ENCODE data around the gene OBSCN. TPM values are rescaled to one million over a fixed set of nuclear protein-coding genes. Genes with fewer than 3 reads are reported as not detected.

Gene OBSCN
- total RNA-seq, 1 donor from 2014 or later = 5.1 TPM

GRCh38 chr1:228353601-228354371 is 145.9 kb downstream of the OBSCN start:
- Histone ChIP-seq H4K20me1 (ENCODE audit: low read depth) (no peaks in the 10 kb centered on the region), H3K4me2 (no peak overlapping the region), H3K4me1 (no peaks in the 10 kb centered on the region), H2AFZ (replicated peaks) (no peak overlapping the region), H3K27me3 (no peaks in the 10 kb centered on the region), H3F3A (ENCODE audit: low read depth) (no peaks in the 10 kb centered on the region), H3K36me3 (no peaks in the 10 kb centered on the region), H3K9me3 (ENCODE audit: low read depth) (no peaks in the 10 kb centered on the region), H3K9ac (no peak overlapping the region), H3K79me2 (ENCODE audit: low read depth) (no peaks in the 10 kb centered on the region), H3K4me3 (no peak overlapping the region), H3K27ac (no peak overlapping the region)
- no peak for DNase-seq (ENCODE audit: low spot score)
- peaks cover 2% of the 10 kb centered on the region for H3K27me3 Mint-ChIP-seq (ENCODE audit: insufficient read depth, low read depth)
- H3K4me3 Mint-ChIP-seq = no peak overlapping the region
- no peak overlapping the region for H3K27ac Mint-ChIP-seq
- peaks cover 3% of the 10 kb centered on the region for H3K36me3 Mint-ChIP-seq
- TF ChIP-seq EZH2 (IDR thresholded peaks at IDR 0.05) = no peak
- no peak for TF ChIP-seq EZH2phosphoT487 (IDR thresholded peaks at IDR 0.05)
- no peak for TF ChIP-seq CTCF (IDR thresholded peaks at IDR 0.05)
- no peaks in the 10 kb centered on the region for H3K9me3 Mint-ChIP-seq
- H3K4me1 Mint-ChIP-seq = no peaks in the 10 kb centered on the region

GRCh38 chr1:228354390-228355320 is 146.8 kb downstream of the OBSCN start:
- Mint-ChIP-seq H3K27me3 (ENCODE audit: insufficient read depth, low read depth) (peaks cover 3% of the 10 kb centered on the region), H3K4me3 (no peak overlapping the region), H3K36me3 (peaks cover 3% of the 10 kb centered on the region), H3K9me3 (no peaks in the 10 kb centered on the region), H3K27ac (no peak overlapping the region), H3K4me1 (no peaks in the 10 kb centered on the region)
- no peaks in the 10 kb centered on the region for H3K9me3 ChIP-seq (ENCODE audit: low read depth)
- H3K27ac ChIP-seq = no peak overlapping the region
- no peak overlapping the region for H3K9ac ChIP-seq
- H4K20me1 ChIP-seq (ENCODE audit: low read depth) = no peaks in the 10 kb centered on the region
- H3K4me1 ChIP-seq = no peaks in the 10 kb centered on the region
- H2AFZ ChIP-seq (replicated peaks) = no peak overlapping the region
- H3K4me2 ChIP-seq = no peak overlapping the region
- no peak for DNase-seq (ENCODE audit: low spot score)
- no peaks in the 10 kb centered on the region for H3F3A ChIP-seq (ENCODE audit: low read depth)
- no peaks in the 10 kb centered on the region for H3K79me2 ChIP-seq (ENCODE audit: low read depth)
- H3K27me3 ChIP-seq = no peaks in the 10 kb centered on the region
- H3K4me3 ChIP-seq = no peak overlapping the region
- TF ChIP-seq EZH2phosphoT487 (IDR thresholded peaks at IDR 0.05) (no peak), CTCF (IDR thresholded peaks at IDR 0.05) (no peak), EZH2 (IDR thresholded peaks at IDR 0.05) (no peak)
- no peaks in the 10 kb centered on the region for H3K36me3 ChIP-seq

- Mint-ChIP-seq H3K27me3 (ENCODE audit: insufficient read depth, low read depth) (peaks cover 5% of the 10 kb centered on the region), H3K36me3 (peaks cover 3% of the 10 kb centered on the region), H3K4me1 (no peaks in the 10 kb centered on the region), H3K4me3 (no peak overlapping the region), H3K9me3 (no peaks in the 10 kb centered on the region), H3K27ac (no peak overlapping the region)
- Histone ChIP-seq H3K9ac (no peak overlapping the region), H3K4me3 (no peak overlapping the region), H3K9me3 (ENCODE audit: low read depth) (no peaks in the 10 kb centered on the region), H3K27ac (no peak overlapping the region), H3K27me3 (no peaks in the 10 kb centered on the region), H3K36me3 (no peaks in the 10 kb centered on the region), H3F3A (ENCODE audit: low read depth) (no peaks in the 10 kb centered on the region), H2AFZ (replicated peaks) (no peak overlapping the region), H4K20me1 (ENCODE audit: low read depth) (no peaks in the 10 kb centered on the region), H3K4me2 (no peak overlapping the region), H3K79me2 (ENCODE audit: low read depth) (no peaks in the 10 kb centered on the region), H3K4me1 (no peaks in the 10 kb centered on the region)
- TF ChIP-seq EZH2 (IDR thresholded peaks at IDR 0.05) (no peak), CTCF (IDR thresholded peaks at IDR 0.05) (no peak), EZH2phosphoT487 (IDR thresholded peaks at IDR 0.05) (no peak)
- DNase-seq (ENCODE audit: low spot score) = no peak
Observed at GRCh38 chr1:228356897-228357680, 149.2 kb downstream of the OBSCN start.
